ENCODE data around the gene SAFB. TPM values are rescaled to one million over a fixed set of nuclear protein-coding genes. Genes with fewer than 3 reads are reported as not detected.

Gene SAFB
- polyA plus RNA-seq, 12 donors, result 79.8 to 122 (median 90.3) TPM; not detected in 1

DNA sequence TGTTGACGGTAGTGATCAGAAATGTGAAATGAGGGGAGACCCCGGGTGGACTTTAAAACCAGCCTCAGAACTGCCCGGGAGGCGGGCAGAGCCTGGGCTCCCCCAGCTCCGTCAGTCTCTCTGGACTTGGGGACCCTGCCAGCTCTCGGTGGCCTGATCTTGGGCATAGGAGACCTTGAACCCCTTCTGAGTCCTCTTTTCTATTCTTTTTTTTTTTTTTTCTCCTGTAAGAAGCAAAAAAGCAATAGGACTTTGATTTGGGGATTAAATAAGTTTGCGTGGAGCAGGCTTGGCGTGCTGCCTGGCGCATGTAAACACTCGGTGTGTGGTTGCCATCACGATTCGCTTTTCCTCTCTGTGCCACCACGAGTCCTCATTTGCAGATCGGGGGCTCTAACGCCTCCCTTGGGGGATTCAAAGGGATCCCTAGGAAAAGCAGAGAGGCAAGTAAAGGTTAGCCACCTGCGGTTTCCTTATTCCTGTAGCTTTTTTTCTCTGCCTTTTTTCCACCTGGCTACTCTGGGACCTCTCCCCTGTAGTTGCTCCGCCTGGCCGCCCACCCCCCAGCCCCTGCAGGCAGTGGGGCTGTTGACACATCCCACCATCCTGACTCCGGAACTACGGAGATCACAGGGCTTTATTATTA is 1.3 kb downstream of the SAFB start:
- DNase-seq, result peak; percentile 34

DNA sequence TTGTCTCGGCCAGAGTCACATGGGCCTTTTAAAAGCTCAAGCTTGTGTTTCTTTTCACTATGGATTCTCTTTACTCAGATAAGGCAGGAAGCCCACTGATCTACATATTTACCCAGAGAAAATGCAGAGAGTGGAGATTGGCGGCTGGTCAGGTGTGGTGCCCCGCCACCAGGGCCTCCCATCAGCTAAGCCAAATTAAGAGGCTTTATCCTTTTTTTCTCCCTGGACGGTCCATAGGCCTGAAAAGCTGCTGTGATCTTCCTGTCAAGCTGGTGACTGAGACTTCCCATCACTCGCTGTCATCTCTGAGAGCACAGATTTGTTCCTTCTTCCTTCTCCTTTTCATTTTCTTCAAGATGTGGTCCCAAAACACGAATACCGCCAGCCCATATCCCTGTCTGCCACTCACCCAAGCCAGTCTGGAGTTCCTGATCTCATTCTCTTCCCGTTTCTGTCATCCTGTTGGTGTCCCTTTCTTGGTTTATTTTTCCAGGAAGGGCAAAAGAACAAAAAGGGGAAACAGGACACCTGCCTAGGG is 1.9 kb downstream of the SAFB start:
- DNase-seq, result no peak

DNA sequence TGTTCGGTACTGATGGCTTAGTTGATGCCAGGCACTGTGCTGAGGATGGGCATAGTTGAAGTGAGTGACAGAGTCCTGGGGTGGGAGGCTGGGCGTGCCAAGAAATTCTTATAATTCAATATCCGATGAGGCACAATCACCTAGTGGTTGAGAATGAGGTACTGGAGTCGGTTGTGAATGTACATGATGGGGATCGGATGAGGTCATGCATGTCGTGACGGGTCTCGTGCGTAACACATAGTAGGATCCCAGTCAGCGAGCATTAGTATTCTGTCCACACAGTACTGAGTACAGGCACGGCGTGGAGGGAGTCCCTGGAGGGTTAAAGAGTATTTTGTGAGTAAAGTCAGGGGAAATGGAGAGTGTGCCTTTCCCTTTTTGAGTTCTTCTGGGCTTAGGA is 2.8 kb downstream of the SAFB start:
- no peak for DNase-seq

DNA sequence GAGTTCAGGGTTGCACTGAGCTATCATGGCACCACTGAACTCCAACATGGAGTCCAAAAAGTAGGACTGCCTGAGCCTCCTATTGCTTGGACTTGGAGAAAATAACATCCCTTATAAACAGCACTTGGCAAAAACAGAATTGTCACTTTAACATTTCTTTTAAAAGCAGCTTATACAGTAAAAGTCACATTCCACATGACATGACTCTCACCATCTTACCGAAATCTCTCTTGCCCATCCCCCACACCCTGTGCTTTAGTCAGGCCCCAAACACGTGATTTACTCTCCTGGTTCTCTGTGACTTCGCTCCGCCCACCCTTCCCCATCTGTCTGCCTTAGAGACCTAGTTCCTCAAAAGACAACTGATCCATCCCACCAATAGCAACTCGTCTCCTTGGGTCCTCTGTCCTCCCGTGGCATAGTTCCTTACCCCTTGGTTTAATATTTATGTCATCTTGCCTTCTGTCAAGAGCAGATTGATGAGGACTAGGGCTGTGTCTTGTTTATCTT is 4.6 kb downstream of the SAFB start:
- peak; percentile 25 for DNase-seq

DNA sequence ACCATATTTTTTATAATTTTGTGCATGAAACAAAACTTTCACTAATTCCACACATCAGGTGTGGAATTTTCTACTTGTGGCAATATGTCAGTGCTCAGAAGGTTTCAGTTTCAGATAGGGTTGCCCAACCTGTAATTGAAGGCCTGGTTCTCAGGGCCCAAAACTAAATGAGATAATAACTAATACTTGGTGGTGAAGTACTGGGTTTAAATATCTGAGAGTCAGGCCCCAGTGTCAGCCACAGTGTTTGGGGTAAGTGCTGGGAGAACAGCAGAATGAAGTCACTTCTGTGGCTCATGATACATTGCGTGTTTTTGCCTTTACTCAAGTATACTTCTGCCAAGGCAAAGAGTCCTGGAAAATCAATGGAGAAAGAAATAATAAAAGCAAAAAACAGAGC is 5.6 kb downstream of the SAFB start:
- no peak for DNase-seq

DNA sequence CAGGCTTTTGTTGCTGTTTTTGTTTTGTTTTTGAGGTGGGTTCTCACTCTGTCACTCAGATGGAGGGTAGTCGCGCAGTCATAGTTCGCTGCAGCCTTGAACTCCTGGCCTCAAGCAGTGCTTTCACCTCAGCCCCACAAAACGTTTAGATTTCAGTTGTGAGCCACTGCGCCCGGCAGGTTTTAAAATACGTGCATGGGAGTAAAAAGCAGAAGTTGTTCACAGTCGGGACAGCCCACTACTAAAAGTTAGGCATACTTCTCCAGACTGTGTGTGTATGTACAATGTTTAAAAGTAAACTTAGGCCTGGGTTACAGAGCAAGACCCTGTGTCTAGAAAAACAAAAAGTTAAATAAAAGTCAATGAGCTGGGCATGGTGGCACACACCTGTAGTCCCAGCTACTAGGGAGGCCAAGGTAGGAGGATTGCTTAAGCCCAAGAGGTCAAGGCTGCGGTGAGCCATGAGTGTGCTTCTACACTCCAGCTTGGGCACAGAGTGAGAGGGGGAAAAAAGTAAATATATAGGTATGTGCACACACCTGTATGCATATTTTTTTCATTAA is 6.1 kb downstream of the SAFB start:
- no peak for DNase-seq

DNA sequence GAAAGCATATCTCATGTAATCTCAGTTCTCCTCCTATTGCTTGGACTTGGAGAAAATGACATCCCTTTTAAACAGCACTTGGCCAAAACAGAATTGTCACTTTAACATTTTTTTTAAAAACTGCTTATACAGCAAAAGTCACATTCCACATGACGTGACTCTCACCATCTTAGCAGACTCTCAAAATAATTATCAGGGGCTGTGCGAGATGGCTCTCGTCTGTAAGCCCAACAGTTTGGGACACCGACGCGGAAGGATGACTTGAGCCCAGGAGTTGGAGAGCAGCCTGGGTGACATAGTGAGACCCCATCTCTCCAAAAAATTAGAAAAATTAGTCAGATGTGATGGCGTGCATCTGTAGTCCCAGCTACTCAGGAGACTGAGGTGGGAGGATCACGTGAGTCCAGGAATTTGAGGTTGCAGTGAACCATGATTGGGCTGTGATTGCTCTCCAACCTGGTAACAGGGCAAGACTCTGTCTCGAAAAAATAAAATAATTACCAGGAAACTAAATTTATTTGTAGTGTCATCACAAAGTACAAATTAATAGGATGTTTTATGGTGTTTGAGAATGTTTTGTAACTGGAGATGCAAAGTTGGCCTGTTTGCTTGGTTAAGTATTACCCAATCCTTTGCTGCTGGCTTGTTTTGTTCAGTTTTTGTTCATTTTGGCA is 8.8 kb downstream of the SAFB start:
- no peak for DNase-seq

DNA sequence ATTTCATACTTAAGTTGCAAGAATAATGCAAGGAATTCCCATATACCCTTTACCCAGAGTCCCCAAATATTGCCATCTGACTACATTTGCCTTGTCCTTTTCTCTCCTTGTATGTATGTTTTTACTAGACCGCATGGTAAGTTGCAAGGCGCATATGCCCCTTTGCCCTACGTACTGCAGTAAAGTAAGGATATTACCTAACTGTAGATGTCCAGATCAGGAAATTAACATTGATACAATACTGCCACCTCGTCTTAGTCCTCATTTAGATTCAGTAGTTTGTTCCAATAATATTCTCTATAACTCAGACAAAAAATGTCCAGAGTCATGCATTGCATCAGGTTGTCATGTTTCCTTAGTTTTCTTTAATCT is 9.3 kb downstream of the SAFB start:
- no peak for DNase-seq

DNA sequence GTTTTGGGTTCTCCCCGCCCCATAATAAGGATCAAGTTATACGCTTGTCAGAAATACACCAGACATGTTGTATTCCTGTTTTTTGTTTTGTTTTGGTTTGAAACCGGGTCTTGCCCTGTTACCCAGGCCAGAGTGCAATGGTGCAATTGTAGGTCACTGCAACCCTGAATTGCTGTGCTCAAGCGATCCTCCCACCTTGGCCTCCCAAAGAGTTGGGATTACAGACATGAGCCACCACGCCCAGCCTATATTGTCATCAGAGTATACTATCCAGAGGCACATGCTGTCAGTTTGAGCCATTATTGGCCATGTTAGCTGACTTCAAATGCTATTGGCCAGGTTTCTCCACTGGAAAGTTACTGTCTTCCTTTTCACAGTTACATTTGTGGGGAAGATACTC is 9.8 kb downstream of the SAFB start:
- no peak for DNase-seq

DNA sequence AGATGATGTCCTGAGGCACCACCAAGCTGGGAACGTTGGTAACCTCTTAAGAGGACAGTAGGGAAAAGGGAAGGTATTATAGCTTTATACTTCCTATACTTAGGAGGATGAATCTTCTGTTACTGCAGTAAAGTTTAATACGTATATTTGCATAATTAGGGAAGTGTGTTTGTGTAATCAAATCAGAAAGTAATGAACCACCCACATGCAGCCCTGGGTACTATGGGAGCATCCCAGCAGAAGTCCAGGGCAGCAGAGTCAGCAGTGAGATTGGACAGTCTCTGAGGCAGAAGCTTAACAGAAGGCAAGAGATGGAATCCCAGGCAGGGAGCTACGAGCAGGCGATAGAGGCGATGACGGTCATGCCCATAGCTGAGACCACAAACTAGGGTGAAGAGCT is 12.5 kb downstream of the SAFB start:
- no peak for DNase-seq

DNA sequence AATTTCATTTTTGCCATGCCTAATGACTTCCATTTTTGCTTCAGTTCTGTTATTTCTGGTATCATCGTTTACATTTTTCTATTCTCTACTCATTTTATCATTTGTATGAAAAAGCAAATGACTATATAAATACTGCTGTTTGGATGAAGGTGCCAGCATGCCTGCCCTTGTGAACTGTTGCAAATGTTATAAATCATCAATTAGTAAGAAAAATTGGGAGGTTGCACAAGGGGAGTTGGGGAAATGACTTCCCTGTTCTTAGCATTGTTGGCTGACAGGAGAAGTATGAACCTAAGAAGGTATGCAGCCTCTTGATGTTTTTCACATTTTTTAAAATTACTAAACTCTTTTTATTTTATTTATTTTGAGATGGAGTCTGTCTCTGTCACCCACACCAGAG is 15.1 kb downstream of the SAFB start:
- DNase-seq, result no peak

DNA sequence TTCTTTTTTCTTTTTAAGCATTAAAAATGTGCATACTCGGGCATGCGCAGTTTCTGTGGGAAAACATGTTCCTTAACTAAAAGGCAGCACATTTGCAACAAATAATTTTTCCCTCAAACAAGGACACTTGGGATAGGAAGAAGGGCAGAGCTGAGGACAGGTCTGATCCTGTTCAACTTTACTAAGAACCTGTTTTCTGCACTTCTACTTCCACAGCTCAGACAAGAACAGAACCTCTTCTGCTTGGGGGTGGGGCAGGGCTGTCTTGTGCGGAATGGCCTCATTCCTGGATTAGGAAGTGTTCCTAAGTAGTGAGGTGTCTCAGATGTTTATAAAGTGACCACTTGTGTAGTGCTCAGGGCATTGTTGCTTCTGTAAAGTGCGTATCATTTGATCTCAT is 18.3 kb downstream of the SAFB start:
- no peak for DNase-seq

DNA sequence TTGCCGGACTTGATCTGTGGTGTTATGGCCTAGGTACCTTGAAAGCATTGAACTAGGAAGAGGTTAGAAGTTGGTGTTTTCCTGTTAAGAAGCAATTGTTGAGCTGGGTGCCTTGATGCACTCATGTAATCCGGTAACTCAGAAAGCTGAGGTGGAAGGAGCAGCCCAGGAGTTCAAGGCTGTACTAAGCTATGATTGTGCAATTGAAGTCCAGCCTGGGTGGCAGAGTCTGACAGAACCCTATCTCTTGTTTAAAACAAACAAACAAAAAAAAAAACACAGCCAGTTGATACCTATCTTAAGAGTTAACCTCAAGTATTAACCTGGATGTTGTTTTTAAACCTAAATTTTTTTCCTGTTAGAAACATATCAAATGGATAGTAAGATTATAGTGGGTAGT is 19.3 kb downstream of the SAFB start:
- no peak for DNase-seq

DNA sequence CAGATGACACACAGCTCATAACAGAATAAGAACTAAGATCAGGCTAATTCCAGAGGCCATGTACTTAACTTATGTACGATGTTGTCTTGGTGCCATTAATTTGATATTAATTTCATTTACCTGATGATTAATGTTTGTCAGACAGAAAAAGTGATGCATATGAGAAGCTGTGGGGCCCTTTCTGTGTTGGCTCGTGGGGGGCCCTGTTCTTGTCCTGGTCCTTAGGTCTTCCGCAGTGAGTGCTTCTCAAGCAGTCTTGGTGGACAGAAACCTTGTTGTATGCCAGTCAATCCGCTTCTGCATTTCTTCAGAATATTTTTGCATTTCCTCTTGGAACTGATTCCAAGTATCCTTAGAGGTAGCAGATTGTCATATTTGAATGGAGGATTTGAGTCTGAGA is 20.2 kb downstream of the SAFB start:
- no peak for DNase-seq

DNA sequence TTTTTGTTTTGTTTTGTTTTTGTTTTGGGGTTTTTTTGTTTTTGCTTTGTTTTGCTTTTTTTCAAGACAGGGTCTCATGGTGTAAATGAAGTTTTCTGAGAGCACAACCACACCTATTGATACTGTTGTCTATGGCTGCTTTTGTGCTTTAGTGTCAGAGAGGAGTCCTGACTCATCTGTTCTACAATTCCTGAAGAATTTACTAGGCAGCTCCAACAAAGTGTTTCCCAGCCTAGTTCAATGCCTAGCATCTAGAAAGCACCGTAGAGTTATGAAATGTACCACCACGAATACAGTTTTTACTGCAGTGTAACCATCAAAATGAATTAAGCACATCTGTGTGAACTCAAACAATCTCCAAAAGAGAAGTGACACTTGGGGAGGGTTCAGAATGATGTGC is 21.2 kb downstream of the SAFB start:
- DNase-seq, result no peak

DNA sequence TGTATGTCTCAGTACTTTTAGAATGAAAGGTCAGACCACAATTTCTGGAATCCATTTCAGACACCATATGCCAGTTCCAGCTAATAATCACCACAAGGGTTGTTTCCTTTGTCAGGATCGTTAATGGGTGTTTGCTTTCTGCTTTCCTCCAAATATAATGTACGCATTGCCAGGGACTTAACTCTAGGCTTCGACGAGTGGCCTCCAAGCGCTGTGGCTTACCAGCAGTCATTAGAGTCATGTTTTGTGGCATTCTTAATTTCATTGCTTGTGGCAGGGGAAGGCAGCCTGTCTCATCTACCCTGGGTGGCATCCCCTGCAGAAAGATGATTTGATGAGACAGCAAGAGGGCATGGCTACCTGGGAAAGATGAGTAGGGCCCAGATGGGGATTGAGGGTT is 22.5 kb downstream of the SAFB start:
- DNase-seq, result no peak

DNA sequence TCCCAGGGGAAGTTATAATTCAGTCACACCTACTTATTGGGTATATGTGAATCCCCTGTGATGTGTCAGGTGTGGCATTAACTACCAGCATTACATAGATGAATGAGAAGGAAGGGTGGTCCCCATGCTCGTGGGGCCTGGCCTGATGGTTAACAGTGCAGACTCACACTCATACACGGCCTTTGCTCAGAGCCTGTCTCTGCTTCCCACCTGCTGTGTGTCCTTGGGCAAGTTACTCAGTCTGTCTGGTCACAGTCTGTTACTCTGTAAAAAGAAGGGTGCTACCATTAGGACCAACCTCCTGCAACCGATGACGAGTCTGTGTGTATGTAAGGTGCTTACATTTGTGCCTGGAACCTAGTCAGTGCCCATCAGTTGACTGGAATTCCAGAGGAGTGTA is 23.8 kb downstream of the SAFB start:
- DNase-seq, result no peak

DNA sequence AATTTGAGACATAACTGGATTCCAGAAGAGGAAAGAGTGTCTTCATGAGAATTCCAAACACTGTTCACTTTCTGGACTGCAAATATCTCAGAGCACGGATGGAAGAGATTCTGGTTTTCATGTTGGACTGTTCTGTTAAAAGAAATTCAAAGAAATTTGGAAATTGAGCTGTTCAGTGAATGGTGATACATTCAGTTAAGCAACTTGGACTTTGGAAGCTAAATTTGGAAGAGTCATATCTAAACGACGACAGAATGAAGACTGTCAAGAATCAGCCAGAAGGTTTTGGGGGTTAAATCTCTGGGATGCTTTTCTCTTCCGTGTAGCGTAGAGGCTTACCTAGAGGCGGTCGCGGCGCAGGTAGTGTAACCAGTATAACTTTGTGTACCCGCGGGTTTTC is 25.6 kb downstream of the SAFB start:
- DNase-seq, result no peak

DNA sequence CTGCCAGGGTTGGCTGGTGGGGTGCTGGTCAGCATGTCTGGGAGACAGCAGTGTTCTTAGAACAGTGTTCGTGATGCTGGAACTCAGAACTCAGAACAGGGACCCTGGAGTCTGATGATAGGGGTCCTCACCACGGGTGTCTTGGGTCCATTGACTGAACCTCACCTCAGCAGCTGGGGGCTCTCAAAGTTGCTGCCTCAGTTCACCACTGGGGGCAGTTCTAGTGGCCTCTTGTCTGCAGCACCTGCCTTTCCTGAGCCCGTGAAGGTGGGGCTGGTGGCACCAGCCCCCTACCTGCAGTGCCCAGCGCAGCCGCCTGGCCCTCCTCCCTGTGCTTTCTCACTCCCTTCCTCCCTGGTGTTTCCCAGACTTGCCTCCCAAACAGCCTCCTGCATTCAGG is 28.5 kb downstream of the SAFB start:
- DNase-seq, result no peak

DNA sequence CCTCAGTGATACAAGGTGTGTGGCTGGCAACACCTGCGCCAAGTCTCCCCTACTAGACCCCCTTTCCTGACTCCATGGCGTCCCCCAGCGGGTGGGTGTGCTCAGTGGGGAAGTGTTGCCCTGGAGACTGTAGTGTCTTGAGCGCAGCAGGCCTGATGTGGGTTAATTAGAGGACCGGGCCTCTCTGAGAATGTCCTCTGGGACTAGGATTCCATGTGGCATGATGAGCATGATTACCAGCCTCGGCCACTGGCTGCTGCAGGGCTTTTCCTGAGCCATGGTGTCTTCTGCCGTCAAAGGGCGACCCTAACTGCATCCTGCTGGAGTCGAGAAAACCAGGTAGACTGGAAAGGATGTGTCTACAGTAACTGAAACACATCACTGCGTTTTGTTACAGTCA is 29.4 kb downstream of the SAFB start:
- no peak for DNase-seq

DNA sequence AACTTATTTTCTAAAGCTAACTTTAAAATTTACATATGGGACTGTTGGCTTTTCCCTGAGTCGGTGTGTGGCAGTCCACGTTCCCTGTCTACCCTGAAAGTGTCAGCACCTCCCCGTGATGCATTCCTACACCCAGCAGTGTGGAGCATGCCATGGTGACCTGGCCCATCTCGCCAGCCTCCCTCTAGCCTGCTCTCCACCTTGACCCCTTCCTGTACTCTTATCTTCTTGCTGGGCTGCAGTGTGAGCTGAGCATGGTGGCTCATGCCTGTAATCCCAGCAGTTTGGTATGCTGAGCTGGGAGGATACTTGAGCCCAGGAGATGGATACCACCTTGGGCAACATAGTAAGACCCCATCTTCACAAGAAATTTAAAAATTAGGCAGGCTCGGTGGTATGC is 32.0 kb downstream of the SAFB start:
- DNase-seq, result no peak

DNA sequence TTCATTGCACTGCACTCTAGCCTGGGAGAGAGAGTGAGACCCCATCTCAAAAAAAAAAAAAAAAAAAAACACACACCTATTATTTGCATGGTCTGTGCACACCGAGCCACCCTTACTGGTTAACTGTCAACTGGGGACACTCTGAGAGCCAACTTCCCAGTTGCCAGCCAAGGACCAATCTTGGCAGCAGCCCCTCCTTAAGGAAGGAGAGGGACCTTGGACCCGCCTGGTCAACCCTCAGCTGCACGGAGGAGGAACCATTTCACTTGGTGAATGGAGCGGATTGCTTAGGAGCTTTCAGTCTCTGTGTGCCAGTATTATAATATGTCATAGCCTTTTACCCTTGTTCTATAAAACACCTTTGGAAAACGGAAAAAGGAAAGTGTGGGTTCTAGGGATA is 32.5 kb downstream of the SAFB start:
- no peak for DNase-seq

DNA sequence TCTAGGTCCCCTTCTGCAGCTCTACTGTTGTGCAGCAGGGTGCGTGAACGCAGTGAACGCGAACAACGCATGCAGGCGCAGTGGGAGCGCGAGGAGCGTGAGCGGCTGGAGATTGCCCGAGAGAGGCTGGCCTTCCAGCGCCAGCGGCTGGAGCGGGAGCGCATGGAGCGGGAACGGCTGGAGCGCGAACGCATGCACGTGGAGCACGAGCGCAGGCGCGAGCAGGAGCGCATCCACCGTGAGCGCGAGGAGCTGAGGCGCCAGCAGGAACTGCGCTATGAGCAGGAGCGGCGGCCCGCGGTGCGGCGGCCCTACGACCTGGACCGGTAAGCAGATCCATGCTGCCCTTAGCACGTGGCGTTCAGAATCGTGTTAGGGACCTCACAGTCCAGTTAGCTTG is 38.6 kb downstream of the SAFB start:
- no peak for DNase-seq

Data from muscle of arm (tissue), 12 donors.